Measurements from ENCODE around the gene MAP7.
"Not testable (repeated sequence)": the region's sequence is repeated elsewhere in the genome, so short reads cannot be mapped to it uniquely, and the experiment has no call there.

DNA sequence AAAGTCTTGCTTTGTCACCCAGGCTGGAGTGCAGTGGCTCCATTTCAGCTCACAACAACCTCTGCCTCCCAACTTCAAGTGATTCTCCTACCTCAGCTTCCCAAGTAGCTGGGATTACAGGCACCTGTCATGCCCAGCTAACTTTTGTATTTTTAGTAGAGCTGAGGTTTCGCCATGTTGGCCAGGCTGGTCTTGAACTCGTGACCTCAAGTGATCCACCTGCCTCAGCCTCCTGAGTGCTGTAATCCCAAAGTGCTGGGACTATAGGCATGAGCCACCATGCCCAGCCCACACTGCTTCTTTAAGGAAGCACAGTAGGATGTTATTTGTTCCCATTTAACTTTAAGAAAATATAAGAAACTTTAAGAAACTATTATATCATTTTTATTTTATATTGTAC lies 35.3 kb upstream of the MAP7 start:
- TF ChIP-seq, protein P1, sequence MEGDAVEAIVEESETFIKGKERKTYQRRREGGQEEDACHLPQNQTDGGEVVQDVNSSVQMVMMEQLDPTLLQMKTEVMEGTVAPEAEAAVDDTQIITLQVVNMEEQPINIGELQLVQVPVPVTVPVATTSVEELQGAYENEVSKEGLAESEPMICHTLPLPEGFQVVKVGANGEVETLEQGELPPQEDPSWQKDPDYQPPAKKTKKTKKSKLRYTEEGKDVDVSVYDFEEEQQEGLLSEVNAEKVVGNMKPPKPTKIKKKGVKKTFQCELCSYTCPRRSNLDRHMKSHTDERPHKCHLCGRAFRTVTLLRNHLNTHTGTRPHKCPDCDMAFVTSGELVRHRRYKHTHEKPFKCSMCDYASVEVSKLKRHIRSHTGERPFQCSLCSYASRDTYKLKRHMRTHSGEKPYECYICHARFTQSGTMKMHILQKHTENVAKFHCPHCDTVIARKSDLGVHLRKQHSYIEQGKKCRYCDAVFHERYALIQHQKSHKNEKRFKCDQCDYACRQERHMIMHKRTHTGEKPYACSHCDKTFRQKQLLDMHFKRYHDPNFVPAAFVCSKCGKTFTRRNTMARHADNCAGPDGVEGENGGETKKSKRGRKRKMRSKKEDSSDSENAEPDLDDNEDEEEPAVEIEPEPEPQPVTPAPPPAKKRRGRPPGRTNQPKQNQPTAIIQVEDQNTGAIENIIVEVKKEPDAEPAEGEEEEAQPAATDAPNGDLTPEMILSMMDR (conservative IDR thresholded peaks at IDR 0.05) = not testable (repeated sequence)
- TF ChIP-seq ZFX (IDR thresholded peaks at IDR 0.05) = not testable (repeated sequence)
